SK-N-SH (cell line): ENCODE measurements around the gene VPS26B.
"Not testable (repeated sequence)": the region's sequence is repeated elsewhere in the genome, so short reads cannot be mapped to it uniquely, and the experiment has no call there.

Experiments
- CHD2 ChIP-seq: fragments of 150-350 bp; IDR thresholded peaks from 2 replicates; pipeline ENCODE4 v1.6.1; 2018; ENCODE audit warnings: low read length; ENCODE audit not compliant: partially characterized antibody
- CTCF ChIP-seq: fragments of 200-600 bp; sonication (generic); IDR thresholded peaks from 2 replicates; pipeline ENCODE4 v1.6.1; 2017; ENCODE audit warnings: antibody characterized with exemption, mild to moderate bottlenecking, moderate library complexity
- EP300 ChIP-seq, 2 experiments: IDR thresholded peaks; 2 replicates each; pipeline versions ENCODE4 v1.4.0 to v1.6.1; 2012; ENCODE audit warnings: borderline replicate concordance in 1 of 2, low read depth in 1 of 2, low read length in 1 of 2
- FOXM1 ChIP-seq: IDR thresholded peaks from 2 replicates; pipeline ENCODE4 v1.4.0; 2012; ENCODE audit warnings: low read depth, mild to moderate bottlenecking
- GATA2 ChIP-seq: sonication (generic); formaldehyde crosslinking; IDR thresholded peaks from 2 replicates; pipeline ENCODE4 v1.5.0; 2020; ENCODE audit warnings: mild to moderate bottlenecking, missing genetic modification reagents
- JUND ChIP-seq: IDR thresholded peaks from 2 replicates; pipeline ENCODE4 v1.4.0; 2012
- NFIC ChIP-seq: IDR thresholded peaks from 2 replicates; pipeline ENCODE4 v1.4.0; 2012; ENCODE audit warnings: borderline replicate concordance
- REST ChIP-seq: IDR thresholded peaks from 2 replicates; pipeline ENCODE4 v1.6.1; 2012; ENCODE audit warnings: mild to moderate bottlenecking, low read depth, low read length, moderate library complexity
- SIN3A ChIP-seq: IDR thresholded peaks from 2 replicates; pipeline ENCODE4 v1.6.1; 2012; ENCODE audit warnings: low read depth, mild to moderate bottlenecking, low read length, moderate library complexity, borderline replicate concordance
- TAF1 ChIP-seq: IDR thresholded peaks from 2 replicates; pipeline ENCODE4 v1.6.1; 2012; ENCODE audit warnings: low read depth, mild to moderate bottlenecking, low read length, moderate library complexity, borderline replicate concordance
- USF2 ChIP-seq: fragments of 150-350 bp; IDR thresholded peaks from 2 replicates; pipeline ENCODE4 v1.6.1; 2017; ENCODE audit warnings: antibody characterized with exemption, low read length, low read depth, borderline replicate concordance
- YY1 ChIP-seq: IDR thresholded peaks from 2 replicates; pipeline ENCODE4 v1.4.0; 2012; ENCODE audit warnings: low read depth, mild to moderate bottlenecking
- ZBTB33 ChIP-seq: IDR thresholded peaks from 2 replicates; pipeline ENCODE4 v1.4.0; 2012; ENCODE audit warnings: low read depth, borderline replicate concordance

GRCh38 chr11:134284349-134284748, 59.9 kb downstream of the VPS26B start:
- not testable (repeated sequence) for TF ChIP-seq YY1; JUND; FOXM1; USF2; CTCF; TAF1; CHD2; EP300 (IDR thresholded peaks at IDR 0.05; ENCODE audit: borderline replicate concordance in 1 of 2, low read depth in 1 of 2, low read length in 1 of 2); SIN3A; NFIC; ZBTB33; GATA2 (CRISPR knock-in tag); REST
